ENCODE results near the gene LRRC8E.

Gene LRRC8E

DNA sequence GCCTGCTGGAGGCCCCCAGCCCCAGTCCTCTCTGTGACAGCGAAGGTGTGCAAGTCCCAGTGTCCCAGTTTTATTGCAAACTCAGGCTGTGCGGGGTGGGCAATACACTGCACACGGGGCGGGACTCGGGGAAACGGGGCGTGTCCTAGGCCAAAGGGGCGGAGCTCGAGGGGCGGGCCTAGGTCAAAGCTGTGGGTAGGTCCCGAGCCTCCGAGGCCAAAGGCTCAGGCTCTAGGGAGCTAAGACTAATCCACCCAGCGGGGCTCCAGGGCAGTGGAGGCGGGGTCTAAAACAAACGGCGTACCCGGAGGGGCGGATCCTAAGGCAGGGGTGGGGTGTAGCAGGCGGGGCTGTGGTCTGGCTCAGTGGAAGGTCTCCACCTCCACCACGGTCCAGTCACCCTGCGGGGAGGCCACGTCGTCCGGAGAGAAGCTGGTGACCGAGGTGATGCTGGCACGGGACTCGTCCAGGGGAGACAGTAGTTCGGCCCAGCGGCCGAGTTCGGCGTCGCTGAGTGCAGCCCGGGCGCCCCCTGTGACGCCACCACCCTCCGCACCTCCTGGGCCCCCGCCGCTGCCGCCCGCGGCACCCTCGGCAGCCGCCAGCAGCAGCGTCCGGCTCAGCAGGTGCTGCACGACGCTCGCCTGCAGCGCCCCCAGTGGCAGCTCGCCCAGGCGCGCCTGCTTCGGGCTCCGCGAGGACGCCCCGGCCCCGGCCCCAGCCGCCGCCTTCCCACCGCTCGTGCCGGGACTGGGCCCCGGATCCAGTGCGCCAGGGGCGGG is 19.4 kb upstream of the LRRC8E start:
- H3K4me3 ChIP-seq (ENCODE audit: low read length) = peak overlapping the region; percentile 44
- peak; percentile 60 for TF ChIP-seq CTCF (conservative IDR thresholded peaks at IDR 0.05; ENCODE audit: low read depth, low read length)
- peak; percentile 54 for DNase-seq (ENCODE audit: low read depth)

DNA sequence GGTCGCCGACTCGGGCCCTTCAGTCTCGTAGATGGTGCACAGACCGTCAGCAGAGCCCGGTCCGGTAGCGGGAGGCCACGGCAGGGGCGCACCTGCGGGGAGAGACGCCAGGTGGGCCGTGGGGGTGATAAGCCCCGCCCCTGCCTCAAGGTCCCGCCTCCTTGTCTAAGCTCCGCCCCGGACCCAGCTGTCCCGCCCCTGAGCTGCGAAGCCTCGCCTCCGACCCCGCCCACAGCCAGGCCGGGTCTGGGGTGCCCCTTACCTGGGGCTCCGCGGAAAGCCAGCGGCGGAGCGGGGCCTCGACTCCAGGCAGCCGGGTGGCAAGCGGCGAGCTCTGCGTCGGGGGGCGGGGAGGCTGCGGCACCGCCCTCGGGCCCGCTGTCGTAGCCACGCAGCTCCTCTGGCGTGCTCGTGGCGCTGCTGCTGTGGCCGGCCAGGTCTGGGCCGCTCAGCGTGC is 18.8 kb upstream of the LRRC8E start:
- no peak for DNase-seq (ENCODE audit: low read depth)
- no peak for TF ChIP-seq CTCF (conservative IDR thresholded peaks at IDR 0.05; ENCODE audit: low read depth, low read length)
- H3K4me3 ChIP-seq (ENCODE audit: low read length) = peak overlapping the region; percentile 22

GRCh38 chr19:7869910-7870511 is 18.3 kb upstream of the LRRC8E start:
- DNase-seq (ENCODE audit: low read depth) = no peak
- no peak overlapping the region for H3K4me3 ChIP-seq (ENCODE audit: low read length)

GRCh38 chr19:7870571-7871436 is 17.5 kb upstream of the LRRC8E start:
- TF ChIP-seq CTCF (conservative IDR thresholded peaks at IDR 0.05; ENCODE audit: low read depth, low read length) = no peak
- no peak for DNase-seq (ENCODE audit: low read depth)
- H3K4me3 ChIP-seq (ENCODE audit: low read length) = no peak overlapping the region

More at GRCh38 chr19:7869910-7870511, 18.3 kb upstream of the LRRC8E start:
- no peak for TF ChIP-seq CTCF (conservative IDR thresholded peaks at IDR 0.05; ENCODE audit: low read depth, low read length)

DNA sequence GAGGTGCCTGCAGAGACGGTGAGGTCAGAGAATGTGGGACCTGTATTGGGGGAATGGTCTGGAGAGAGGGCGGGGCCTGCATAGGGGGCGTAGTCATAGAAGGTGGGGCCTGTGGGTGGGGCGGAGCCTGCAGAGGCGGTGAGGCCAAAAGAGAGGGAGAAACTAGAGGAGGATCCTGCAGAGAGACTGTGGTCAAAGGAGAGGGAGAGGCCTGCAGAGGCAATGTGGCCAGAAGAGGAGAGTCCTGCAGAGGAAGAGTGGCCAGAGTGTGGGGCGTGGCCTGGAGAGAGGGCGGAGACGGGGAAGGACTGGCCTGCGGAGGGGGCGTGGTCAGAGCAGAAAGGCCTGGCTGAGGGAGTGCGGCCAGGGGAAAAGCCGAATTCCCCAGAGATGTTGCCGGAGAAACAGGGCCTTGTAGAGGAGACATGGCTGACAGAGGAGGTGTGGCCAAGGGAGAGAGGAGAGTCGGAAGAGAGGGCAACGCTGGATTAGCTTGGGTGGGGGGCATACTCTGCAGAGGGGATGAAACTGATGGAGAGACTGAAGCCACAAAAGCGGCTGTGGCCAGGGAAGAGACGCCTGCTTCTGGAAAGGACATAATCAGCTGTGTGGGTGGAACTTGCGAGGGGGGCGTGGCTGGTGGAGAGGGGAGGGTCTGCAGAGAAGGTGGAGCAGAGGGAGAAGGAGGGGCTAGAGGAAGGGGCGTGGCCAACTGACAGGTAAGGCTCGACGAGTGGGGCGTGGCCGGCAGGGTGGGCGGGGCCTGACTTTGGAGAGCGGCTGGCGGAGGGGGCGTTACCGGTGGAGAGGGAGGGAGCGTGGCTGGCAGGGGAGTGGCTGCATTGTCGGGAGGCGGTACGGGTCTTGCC is 16.6 kb upstream of the LRRC8E start:
- DNase-seq (ENCODE audit: low read depth) = peak; percentile 59
- no peak for TF ChIP-seq CTCF (conservative IDR thresholded peaks at IDR 0.05; ENCODE audit: low read depth, low read length)
- H3K4me3 ChIP-seq (ENCODE audit: low read length) = peak overlapping the region; percentile 19

All from retinal pigment epithelial cell (primary cell).